ENCODE data around the gene OPA1.

OPA1 gene

DNA sequence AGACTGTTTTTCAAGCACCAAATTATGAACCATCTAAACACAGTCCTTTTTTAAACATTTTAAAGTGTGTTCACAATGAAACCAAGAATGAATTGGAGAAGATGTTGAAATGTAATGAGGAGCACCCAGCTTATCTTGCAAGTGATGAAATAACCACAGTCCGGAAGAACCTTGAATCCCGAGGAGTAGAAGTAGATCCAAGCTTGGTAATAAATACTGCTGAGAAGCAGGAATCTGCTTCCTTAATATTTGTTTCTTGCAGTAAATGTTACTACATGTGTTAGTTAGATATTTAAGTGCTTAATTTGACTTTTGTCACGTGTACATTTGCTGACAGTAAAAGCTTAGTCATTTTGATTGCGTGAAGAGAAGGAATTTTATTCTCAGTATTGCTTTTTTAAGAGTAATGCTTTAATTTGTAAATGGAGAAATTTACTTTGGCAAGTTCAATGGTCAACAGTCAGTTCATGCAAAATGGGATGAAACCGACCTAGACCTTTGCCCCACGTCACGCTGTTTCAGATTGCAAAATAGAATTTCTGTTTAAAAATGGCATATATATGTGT is 69.8 kb downstream of the OPA1 start:
- Histone ChIP-seq H3K9ac (ENCODE audit: insufficient read length, low read depth) (no peak overlapping the region), H3K36me3 (ENCODE audit: insufficient read depth, insufficient read length, low read length) (peaks cover 69% of the 10 kb centered on the region), H3K27me3 (ENCODE audit: insufficient read depth, insufficient read length) (no peaks in the 10 kb centered on the region), H3K9me3 (ENCODE audit: insufficient read depth, low read length) (no peaks in the 10 kb centered on the region), H3K4me3 (ENCODE audit: insufficient read length, low read depth) (no peak overlapping the region), H3K4me1 (ENCODE audit: insufficient read depth, insufficient read length) (no peaks in the 10 kb centered on the region)
- TF ChIP-seq ZNF274 (IDR thresholded peaks at IDR 0.05; ENCODE audit: low read depth, low read length) (no peak), SUZ12 (IDR thresholded peaks at IDR 0.05; ENCODE audit: extremely low read depth, insufficient read depth, insufficient read length) (no peak), YY1 (IDR thresholded peaks at IDR 0.05; ENCODE audit: insufficient read depth, insufficient read length) (no peak)
- DNase-seq (ENCODE audit: low read depth, low spot score), result no peak

DNA sequence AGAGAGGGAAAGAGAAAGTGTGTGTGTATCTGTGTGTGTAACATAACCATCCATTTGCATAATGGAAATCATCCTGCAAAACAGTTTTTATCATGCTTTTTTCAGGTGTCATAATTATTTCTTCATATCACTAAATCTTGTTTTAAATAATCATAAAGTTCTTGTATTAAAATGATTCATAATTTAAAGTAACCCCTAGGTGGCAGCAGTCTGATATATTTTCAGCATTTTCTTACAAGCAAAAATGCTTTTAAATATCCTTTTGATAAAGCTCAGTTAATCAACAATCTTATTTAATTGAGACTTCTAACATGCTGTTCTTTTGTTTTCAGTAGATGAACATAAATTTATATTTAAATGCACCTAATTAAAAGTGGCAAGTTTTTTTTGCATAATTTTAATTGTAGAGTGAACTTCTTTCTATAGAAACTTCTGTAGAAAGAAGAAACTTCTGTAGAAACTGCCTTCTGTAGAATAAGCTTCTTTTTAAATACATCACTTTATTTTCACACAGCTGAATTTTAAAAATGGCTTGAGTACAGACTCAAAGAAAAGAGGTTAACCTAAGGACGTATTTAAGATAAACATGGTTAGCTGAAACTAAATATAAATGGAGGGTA is 72.5 kb downstream of the OPA1 start:
- Histone ChIP-seq H3K9me3 (ENCODE audit: insufficient read depth, low read length) (no peaks in the 10 kb centered on the region), H3K4me3 (ENCODE audit: insufficient read length, low read depth) (no peak overlapping the region), H3K27me3 (ENCODE audit: insufficient read depth, insufficient read length) (no peaks in the 10 kb centered on the region), H3K36me3 (ENCODE audit: insufficient read depth, insufficient read length, low read length) (peaks cover 69% of the 10 kb centered on the region), H3K4me1 (ENCODE audit: insufficient read depth, insufficient read length) (no peaks in the 10 kb centered on the region), H3K9ac (ENCODE audit: insufficient read length, low read depth) (no peak overlapping the region)
- TF ChIP-seq YY1 (IDR thresholded peaks at IDR 0.05; ENCODE audit: insufficient read depth, insufficient read length), result no peak
- TF ChIP-seq SUZ12 (IDR thresholded peaks at IDR 0.05; ENCODE audit: extremely low read depth, insufficient read depth, insufficient read length), result no peak
- TF ChIP-seq ZNF274 (IDR thresholded peaks at IDR 0.05; ENCODE audit: low read depth, low read length), result no peak
- no peak for DNase-seq (ENCODE audit: low read depth, low spot score)

DNA sequence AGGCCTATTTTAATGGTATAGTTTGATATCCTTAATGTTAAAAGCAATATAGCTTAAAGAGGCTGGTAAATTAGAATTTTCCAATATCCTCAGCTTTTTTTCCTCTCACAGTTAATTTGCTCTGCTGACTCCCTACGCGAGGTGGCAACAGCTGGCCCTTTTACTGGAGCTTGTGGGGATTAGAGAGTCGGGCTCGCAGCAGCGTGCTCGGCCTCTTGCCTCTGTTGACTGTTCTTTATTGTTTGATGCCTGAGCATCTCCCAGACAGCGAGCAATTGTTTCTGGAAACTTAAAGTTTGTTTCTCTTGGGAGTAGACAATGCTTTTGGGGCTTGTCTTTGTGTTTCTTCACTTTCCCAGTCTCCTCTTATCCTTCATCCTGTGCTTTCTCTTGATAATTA is 80.8 kb downstream of the OPA1 start:
- no peaks in the 10 kb centered on the region for H3K27me3 ChIP-seq (ENCODE audit: insufficient read depth, insufficient read length)
- H3K4me1 ChIP-seq (ENCODE audit: insufficient read depth, insufficient read length), result no peaks in the 10 kb centered on the region
- H3K9me3 ChIP-seq (ENCODE audit: insufficient read depth, low read length), result no peaks in the 10 kb centered on the region
- TF ChIP-seq YY1 (IDR thresholded peaks at IDR 0.05; ENCODE audit: insufficient read depth, insufficient read length) (no peak), ZNF274 (IDR thresholded peaks at IDR 0.05; ENCODE audit: low read depth, low read length) (no peak), SUZ12 (IDR thresholded peaks at IDR 0.05; ENCODE audit: extremely low read depth, insufficient read depth, insufficient read length) (no peak)
- H3K9ac ChIP-seq (ENCODE audit: insufficient read length, low read depth), result no peak overlapping the region
- peaks cover 31% of the 10 kb centered on the region for H3K36me3 ChIP-seq (ENCODE audit: insufficient read depth, insufficient read length, low read length)
- DNase-seq (ENCODE audit: low read depth, low spot score), result no peak
- H3K4me3 ChIP-seq (ENCODE audit: insufficient read length, low read depth), result no peak overlapping the region

DNA sequence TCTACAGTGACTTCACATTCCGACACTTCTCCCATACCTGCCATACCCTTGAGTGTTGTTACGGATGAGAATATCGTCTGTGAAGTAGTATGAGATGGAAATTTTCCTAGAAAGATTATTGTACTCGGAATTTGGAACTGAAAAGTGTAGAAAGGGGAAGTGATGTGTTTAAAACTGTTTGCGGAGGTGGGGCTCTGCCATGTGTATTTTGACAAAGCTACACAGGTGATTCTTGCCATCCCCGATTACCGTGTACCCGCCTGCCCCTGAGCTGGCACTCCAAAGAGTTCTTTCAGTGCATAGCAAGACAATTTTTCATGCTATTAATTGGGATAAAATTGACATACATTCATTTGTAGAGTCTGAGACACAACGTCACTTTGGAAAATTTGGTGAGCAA is 81.7 kb downstream of the OPA1 start:
- Histone ChIP-seq H3K27me3 (ENCODE audit: insufficient read depth, insufficient read length) (no peaks in the 10 kb centered on the region), H3K4me1 (ENCODE audit: insufficient read depth, insufficient read length) (no peaks in the 10 kb centered on the region), H3K9ac (ENCODE audit: insufficient read length, low read depth) (no peak overlapping the region), H3K9me3 (ENCODE audit: insufficient read depth, low read length) (no peaks in the 10 kb centered on the region), H3K36me3 (ENCODE audit: insufficient read depth, insufficient read length, low read length) (peaks cover 22% of the 10 kb centered on the region), H3K4me3 (ENCODE audit: insufficient read length, low read depth) (no peak overlapping the region)
- TF ChIP-seq ZNF274 (IDR thresholded peaks at IDR 0.05; ENCODE audit: low read depth, low read length) (no peak), SUZ12 (IDR thresholded peaks at IDR 0.05; ENCODE audit: extremely low read depth, insufficient read depth, insufficient read length) (no peak), YY1 (IDR thresholded peaks at IDR 0.05; ENCODE audit: insufficient read depth, insufficient read length) (no peak)
- no peak for DNase-seq (ENCODE audit: low read depth, low spot score)

DNA sequence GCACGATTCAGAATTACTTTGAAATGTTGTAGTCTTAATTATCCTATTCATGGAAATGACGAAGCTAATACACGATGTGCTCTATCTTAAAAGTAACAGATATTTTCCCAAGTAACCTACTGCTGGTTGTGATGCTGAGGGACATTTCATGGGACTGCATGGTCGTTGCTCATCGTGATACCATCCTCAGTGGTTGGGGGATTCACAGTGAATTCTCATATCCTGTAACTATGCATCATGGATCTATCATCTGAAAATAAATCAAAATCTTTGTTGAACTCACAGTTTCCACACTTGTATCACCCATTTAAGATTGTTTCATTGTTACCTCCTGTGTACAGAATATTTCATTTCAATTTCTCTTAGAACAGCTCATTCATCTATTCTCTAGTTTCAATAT is 84.7 kb downstream of the OPA1 start:
- Histone ChIP-seq H3K4me3 (ENCODE audit: insufficient read length, low read depth) (no peak overlapping the region), H3K9ac (ENCODE audit: insufficient read length, low read depth) (no peak overlapping the region), H3K9me3 (ENCODE audit: insufficient read depth, low read length) (no peaks in the 10 kb centered on the region), H3K36me3 (ENCODE audit: insufficient read depth, insufficient read length, low read length) (peaks cover 6% of the 10 kb centered on the region), H3K4me1 (ENCODE audit: insufficient read depth, insufficient read length) (no peaks in the 10 kb centered on the region), H3K27me3 (ENCODE audit: insufficient read depth, insufficient read length) (no peaks in the 10 kb centered on the region)
- no peak for TF ChIP-seq ZNF274 (IDR thresholded peaks at IDR 0.05; ENCODE audit: low read depth, low read length)
- no peak for TF ChIP-seq SUZ12 (IDR thresholded peaks at IDR 0.05; ENCODE audit: extremely low read depth, insufficient read depth, insufficient read length)
- no peak for TF ChIP-seq YY1 (IDR thresholded peaks at IDR 0.05; ENCODE audit: insufficient read depth, insufficient read length)
- no peak for DNase-seq (ENCODE audit: low read depth, low spot score)

DNA sequence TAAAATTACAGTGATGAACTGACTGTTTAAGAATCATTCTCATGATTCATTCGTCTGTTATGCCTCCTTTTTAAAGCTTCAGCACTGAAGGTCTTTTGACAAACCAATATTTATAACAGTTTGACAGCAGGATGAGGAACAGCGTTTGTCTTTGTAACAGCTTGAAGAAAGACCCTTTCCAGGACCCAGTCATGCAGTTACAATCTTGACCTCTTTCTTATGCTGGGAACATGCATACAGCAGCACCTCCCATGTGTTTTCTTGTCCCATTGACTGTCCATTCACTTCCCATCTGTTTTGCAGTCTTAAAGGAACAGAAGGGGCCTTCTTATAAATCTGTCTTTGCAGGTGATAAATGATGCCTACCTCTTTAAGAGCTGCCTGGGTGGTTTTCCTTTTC is 87.2 kb downstream of the OPA1 start:
- H3K9me3 ChIP-seq (ENCODE audit: insufficient read depth, low read length), result no peaks in the 10 kb centered on the region
- no peaks in the 10 kb centered on the region for H3K27me3 ChIP-seq (ENCODE audit: insufficient read depth, insufficient read length)
- H3K36me3 ChIP-seq (ENCODE audit: insufficient read depth, insufficient read length, low read length), result peaks cover 12% of the 10 kb centered on the region
- TF ChIP-seq SUZ12 (IDR thresholded peaks at IDR 0.05; ENCODE audit: extremely low read depth, insufficient read depth, insufficient read length) (no peak), ZNF274 (IDR thresholded peaks at IDR 0.05; ENCODE audit: low read depth, low read length) (no peak), YY1 (IDR thresholded peaks at IDR 0.05; ENCODE audit: insufficient read depth, insufficient read length) (no peak)
- H3K4me1 ChIP-seq (ENCODE audit: insufficient read depth, insufficient read length), result no peaks in the 10 kb centered on the region
- no peak overlapping the region for H3K9ac ChIP-seq (ENCODE audit: insufficient read length, low read depth)
- DNase-seq (ENCODE audit: low read depth, low spot score), result no peak
- H3K4me3 ChIP-seq (ENCODE audit: insufficient read length, low read depth), result no peak overlapping the region

DNA sequence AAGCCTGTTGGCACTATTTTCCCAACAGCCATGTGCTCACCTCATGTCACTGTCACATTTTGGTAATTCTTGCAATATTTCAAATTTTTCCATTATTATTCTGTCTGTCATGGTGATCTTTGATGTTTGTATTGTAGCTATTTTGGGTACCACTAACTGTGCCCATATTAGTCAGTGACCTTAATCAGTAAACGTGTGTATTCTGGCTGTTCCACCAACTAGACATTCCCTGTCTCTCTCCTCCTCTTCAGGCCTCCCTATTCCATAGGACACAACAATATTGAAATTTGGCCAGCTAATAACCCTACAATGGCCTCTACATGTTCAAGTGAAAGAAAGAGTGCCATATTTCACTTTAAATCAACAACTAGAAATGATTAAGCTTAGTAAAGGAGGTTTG is 88.6 kb downstream of the OPA1 start:
- no peak for DNase-seq (ENCODE audit: low read depth, low spot score)
- no peaks in the 10 kb centered on the region for H3K4me1 ChIP-seq (ENCODE audit: insufficient read depth, insufficient read length)
- H3K36me3 ChIP-seq (ENCODE audit: insufficient read depth, insufficient read length, low read length), result peaks cover 12% of the 10 kb centered on the region
- TF ChIP-seq YY1 (IDR thresholded peaks at IDR 0.05; ENCODE audit: insufficient read depth, insufficient read length), result no peak
- no peak for TF ChIP-seq ZNF274 (IDR thresholded peaks at IDR 0.05; ENCODE audit: low read depth, low read length)
- no peak for TF ChIP-seq SUZ12 (IDR thresholded peaks at IDR 0.05; ENCODE audit: extremely low read depth, insufficient read depth, insufficient read length)
- H3K27me3 ChIP-seq (ENCODE audit: insufficient read depth, insufficient read length), result no peaks in the 10 kb centered on the region
- H3K4me3 ChIP-seq (ENCODE audit: insufficient read length, low read depth), result no peak overlapping the region
- no peaks in the 10 kb centered on the region for H3K9me3 ChIP-seq (ENCODE audit: insufficient read depth, low read length)
- H3K9ac ChIP-seq (ENCODE audit: insufficient read length, low read depth), result no peak overlapping the region
